Keratinocyte (primary cell): ENCODE results near the gene HIPK1. TPM values are rescaled to one million over a fixed set of nuclear protein-coding genes. Genes with fewer than 3 reads are reported as not detected.
"Not testable (repeated sequence)": the region's sequence is repeated elsewhere in the genome, so short reads cannot be mapped to it uniquely, and the experiment has no call there.

Experiments used
- DNase-seq: peaks from one replicate; pipeline ENCODE4 v3.0.0-alpha.2; 2011; ENCODE audit warnings: low read depth, missing footprints, low spot score
- FAIRE-seq: peaks from 2 replicates; lab custom pipeline; 2011; peaks lifted over from hg19 to GRCh38; lab: Jason Lieb, UNC
- H2AFZ ChIP-seq: 2 replicates; pipeline ENCODE4 v1.6.0; 2012; ENCODE audit warnings: low read length, control low read depth, inconsistent platforms; ENCODE audit not compliant: control insufficient read depth
- H3K27ac ChIP-seq: 2 replicates; pipeline ENCODE4 v1.5.1; 2011; ENCODE audit warnings: low read length; ENCODE audit not compliant: control insufficient read depth, insufficient read depth
- H3K27me3 ChIP-seq: 3 replicates; pipeline ENCODE4 v1.6.0; 2011; ENCODE audit warnings: low read length; ENCODE audit not compliant: control insufficient read depth, insufficient read depth; ENCODE audit errors: extremely low read depth
- H3K36me3 ChIP-seq, 2 experiments: 2 replicates in 1 of 2; 3 replicates in 1 of 2; pipeline ENCODE4 v1.5.1; 2011; ENCODE audit warnings: low read length in 2 of 2, mild to moderate bottlenecking in 1 of 2; ENCODE audit not compliant: control insufficient read depth in 2 of 2, insufficient read depth in 2 of 2; ENCODE audit errors: extremely low read depth in 1 of 2
- H3K4me1 ChIP-seq: 3 replicates; pipeline ENCODE4 v1.5.1; 2011; ENCODE audit warnings: low read length; ENCODE audit not compliant: control insufficient read depth, insufficient read depth; ENCODE audit errors: extremely low read depth
- H3K4me2 ChIP-seq: 3 replicates; pipeline ENCODE4 v1.6.0; 2011; ENCODE audit warnings: low read depth, low read length; ENCODE audit not compliant: control insufficient read depth, insufficient read depth; ENCODE audit errors: extremely low read depth
- H3K4me3 ChIP-seq, 3 experiments: fragments of 200-600 bp in 1 of 3; sonication (generic) in 1 of 3; 2 replicates in 2 of 3; 3 replicates in 1 of 3; pipeline ENCODE4 v1.5.1; 2011 to 2016; ENCODE audit warnings: low read length in 3 of 3, mild to moderate bottlenecking in 3 of 3, control low read depth in 2 of 3, inconsistent platforms in 1 of 3, low read depth in 1 of 3, mixed read lengths in 1 of 3, mixed run types in 1 of 3, moderate library complexity in 1 of 3; ENCODE audit not compliant: control insufficient read depth in 2 of 3, insufficient read depth in 2 of 3; ENCODE audit errors: extremely low read depth in 1 of 3
- H3K79me2 ChIP-seq: 2 replicates; pipeline ENCODE4 v1.6.0; 2012; ENCODE audit warnings: low read length; ENCODE audit not compliant: control insufficient read depth, insufficient read depth
- H3K9ac ChIP-seq: 3 replicates; pipeline ENCODE4 v1.6.0; 2011; ENCODE audit warnings: low read length; ENCODE audit not compliant: control insufficient read depth, insufficient read depth; ENCODE audit errors: extremely low read depth
- H3K9me1 ChIP-seq: 3 replicates; pipeline ENCODE4 v1.6.0; 2011; ENCODE audit warnings: low read length; ENCODE audit not compliant: control insufficient read depth, insufficient read depth; ENCODE audit errors: extremely low read depth
- H3K9me3 ChIP-seq: 2 replicates; pipeline ENCODE4 v1.5.1; 2012; ENCODE audit warnings: low read depth, low read length; ENCODE audit not compliant: control insufficient read depth
- H4K20me1 ChIP-seq: 3 replicates; pipeline ENCODE4 v1.6.0; 2011; ENCODE audit warnings: low read length; ENCODE audit not compliant: control insufficient read depth, insufficient read depth; ENCODE audit errors: extremely low read depth
- EZH2 ChIP-seq: IDR thresholded peaks from one replicate; pipeline ENCODE4 v1.6.1; 2012; ENCODE audit warnings: inconsistent platforms, mild to moderate bottlenecking, low read length, moderate library complexity
- dilution Hi-C: fragments of 300-500 bp; cut with MboI; formaldehyde crosslinking; loops from one replicate; pipeline ENCODE4 v1.7.0; 2020; ENCODE audit warnings: low sequenced_read_pairs; ENCODE audit not compliant: extremely low pct_ligation_motif_present
- polyA plus RNA-seq, 5 experiments: library from polyadenylated mRNA; depleted of rRNA in 3 of 5; stranded (reverse) in 3 of 5; stranded (forward) in 1 of 5; unstranded in 1 of 5; fragments of >200 nt; gene quantifications; 1 replicate in 1 of 5; 2 replicates in 3 of 5; 3 replicates in 1 of 5; pipeline versions ENCODE4 v1.2.1 to v1.2.3, GENCODE V29; 2011 to 2012; ENCODE audit warnings: missing spikeins in 2 of 5, low read depth in 1 of 5, low replicate concordance in 1 of 5
- TF ChIP-seq, protein P1 (sequence below), 3 experiments: IDR thresholded peaks in 1 of 3; conservative IDR thresholded peaks in 1 of 3; optimal IDR thresholded peaks in 1 of 3; 2 replicates in 2 of 3; 3 replicates in 1 of 3; pipeline versions ENCODE3 to v1.5.1; 2011; ENCODE audit warnings: low read length in 3 of 3, mild to moderate bottlenecking in 3 of 3, moderate library complexity in 2 of 3, control low read depth in 1 of 3, inconsistent platforms in 1 of 3; ENCODE audit not compliant: insufficient read depth in 2 of 3; ENCODE audit errors: extremely low read depth in 1 of 3

Gene HIPK1
- polyA plus RNA-seq, 1 donor (not counting 4 experiments of a cell fraction or from before 2014, with no cell fraction given): 19.9 TPM

DNA sequence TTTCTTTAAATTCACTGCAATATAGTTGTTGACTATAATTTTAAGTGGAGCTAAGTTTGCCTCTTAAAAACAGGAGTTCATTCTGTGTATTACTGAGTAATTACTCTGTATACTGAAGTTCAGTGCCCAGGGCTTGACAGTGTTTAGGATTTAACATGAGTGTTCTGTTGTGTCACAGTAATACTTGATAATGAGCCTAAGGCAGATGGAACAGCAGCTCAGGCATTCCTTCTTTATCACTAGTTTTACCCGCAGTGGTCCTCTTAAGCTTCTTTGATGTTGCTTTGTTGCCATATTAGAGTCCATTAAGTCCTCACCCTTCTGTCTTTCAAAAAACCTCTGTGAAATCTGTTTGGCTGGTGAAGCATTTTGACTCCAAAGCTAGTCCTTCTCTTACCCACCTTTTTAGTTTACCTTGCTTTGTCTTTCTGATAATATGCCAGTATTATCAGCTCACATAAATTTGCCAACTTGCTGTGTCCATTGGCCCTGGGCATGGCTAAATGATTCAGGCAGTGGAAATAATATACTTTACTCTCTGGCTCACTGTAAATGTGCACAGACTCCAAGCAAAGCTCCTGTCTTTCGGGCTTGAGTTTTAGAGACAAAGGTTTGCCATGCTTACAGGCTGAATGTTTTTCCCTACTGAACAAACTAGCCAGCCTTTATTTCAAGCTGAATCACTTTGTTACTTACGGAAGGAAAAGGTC is 17.7 kb downstream of the HIPK1 start:
- Histone ChIP-seq H3K27ac (no peak overlapping the region), H3K27me3 (no peaks in the 10 kb centered on the region), H3K4me3 (no peak overlapping the region), H3K4me1 (no peaks in the 10 kb centered on the region), H4K20me1 (no peaks in the 10 kb centered on the region), H2AFZ (no peak overlapping the region), H3K79me2 (peaks cover 49% of the 10 kb centered on the region), H3K4me2 (no peak overlapping the region), H3K36me3 (no peaks in the 10 kb centered on the region), H3K9ac (no peak overlapping the region), H3K9me3 (no peaks in the 10 kb centered on the region), H3K9me1 (no peaks in the 10 kb centered on the region)
- FAIRE-seq: no peak
- dilution Hi-C loops: no loop called here
- no peak for DNase-seq
- TF ChIP-seq EZH2: no peak
- TF ChIP-seq, protein P1, sequence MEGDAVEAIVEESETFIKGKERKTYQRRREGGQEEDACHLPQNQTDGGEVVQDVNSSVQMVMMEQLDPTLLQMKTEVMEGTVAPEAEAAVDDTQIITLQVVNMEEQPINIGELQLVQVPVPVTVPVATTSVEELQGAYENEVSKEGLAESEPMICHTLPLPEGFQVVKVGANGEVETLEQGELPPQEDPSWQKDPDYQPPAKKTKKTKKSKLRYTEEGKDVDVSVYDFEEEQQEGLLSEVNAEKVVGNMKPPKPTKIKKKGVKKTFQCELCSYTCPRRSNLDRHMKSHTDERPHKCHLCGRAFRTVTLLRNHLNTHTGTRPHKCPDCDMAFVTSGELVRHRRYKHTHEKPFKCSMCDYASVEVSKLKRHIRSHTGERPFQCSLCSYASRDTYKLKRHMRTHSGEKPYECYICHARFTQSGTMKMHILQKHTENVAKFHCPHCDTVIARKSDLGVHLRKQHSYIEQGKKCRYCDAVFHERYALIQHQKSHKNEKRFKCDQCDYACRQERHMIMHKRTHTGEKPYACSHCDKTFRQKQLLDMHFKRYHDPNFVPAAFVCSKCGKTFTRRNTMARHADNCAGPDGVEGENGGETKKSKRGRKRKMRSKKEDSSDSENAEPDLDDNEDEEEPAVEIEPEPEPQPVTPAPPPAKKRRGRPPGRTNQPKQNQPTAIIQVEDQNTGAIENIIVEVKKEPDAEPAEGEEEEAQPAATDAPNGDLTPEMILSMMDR (optimal IDR thresholded peaks at IDR 0.05 in 1 of 3, IDR thresholded peaks at IDR 0.05 in 1 of 3, conservative IDR thresholded peaks at IDR 0.05 in 1 of 3; ENCODE audit: extremely low read depth in 1 of 3, insufficient read depth in 2 of 3, low read length in 3 of 3): no peak

DNA sequence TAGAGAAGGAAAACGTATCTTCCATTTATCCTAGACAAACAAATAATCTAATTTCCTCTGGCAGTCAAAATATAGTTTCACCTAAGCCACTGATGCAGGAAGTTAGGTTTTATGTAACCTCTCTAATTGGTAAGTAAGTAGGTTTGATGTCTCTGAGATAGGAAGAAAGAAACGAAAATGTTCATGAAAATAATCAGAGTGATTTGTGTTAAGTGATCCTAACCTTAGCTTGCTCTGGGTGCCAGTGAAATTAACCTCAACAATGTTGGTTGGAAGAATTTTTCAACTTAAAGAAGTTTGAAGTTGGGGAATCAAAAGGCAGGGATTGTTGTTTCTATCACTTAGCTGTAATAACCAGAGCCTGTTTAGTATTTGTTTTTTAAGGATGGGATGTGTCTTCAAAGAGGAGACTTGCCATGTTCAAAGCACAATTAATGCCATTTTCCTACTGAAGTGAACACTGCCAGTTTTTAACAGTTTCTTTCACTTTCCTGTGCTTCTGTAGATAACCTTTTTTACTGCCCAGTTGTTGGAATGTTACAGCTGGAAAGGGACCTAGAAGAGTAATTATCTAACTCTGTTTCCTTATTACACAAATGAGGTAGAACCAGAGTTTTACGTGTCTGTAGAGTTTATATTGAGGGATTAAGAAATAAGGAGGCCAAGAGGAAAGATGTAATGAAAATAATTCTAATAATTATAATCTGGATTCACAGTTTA is 18.4 kb downstream of the HIPK1 start:
- no peak for FAIRE-seq
- Histone ChIP-seq H3K79me2 (peaks cover 49% of the 10 kb centered on the region), H3K4me2 (no peak overlapping the region), H3K4me3 (no peak overlapping the region), H3K9me3 (no peaks in the 10 kb centered on the region), H3K36me3 (no peaks in the 10 kb centered on the region), H3K9me1 (no peaks in the 10 kb centered on the region), H3K27ac (no peak overlapping the region), H2AFZ (no peak overlapping the region), H3K27me3 (no peaks in the 10 kb centered on the region), H4K20me1 (no peaks in the 10 kb centered on the region), H3K9ac (no peak overlapping the region), H3K4me1 (no peaks in the 10 kb centered on the region)
- TF ChIP-seq, protein P1 (optimal IDR thresholded peaks at IDR 0.05 in 1 of 3, IDR thresholded peaks at IDR 0.05 in 1 of 3, conservative IDR thresholded peaks at IDR 0.05 in 1 of 3; ENCODE audit: extremely low read depth in 1 of 3, insufficient read depth in 2 of 3, low read length in 3 of 3): no peak
- no peak for TF ChIP-seq EZH2
- DNase-seq: no peak
- dilution Hi-C loops: no loop called here

- FAIRE-seq, H2AFZ ChIP-seq, H3K27ac ChIP-seq, H4K20me1 ChIP-seq, H3K27me3 ChIP-seq, dilution Hi-C loops, H3K4me2 ChIP-seq, H3K9ac ChIP-seq, DNase-seq, H3K4me3 ChIP-seq, H3K4me1 ChIP-seq, H3K9me1 ChIP-seq, H3K9me3 ChIP-seq, H3K36me3 ChIP-seq: not testable (repeated sequence)
- H3K79me2 ChIP-seq: peaks cover 46% of the 10 kb centered on the region
Observed at GRCh38 chr1:113948151-113948550, 19.0 kb downstream of the HIPK1 start.
